Esophagus muscularis mucosa (tissue), 3 donors: ENCODE measurements around the gene CTTNBP2.

ENCODE experiments used
- CTCF ChIP-seq, 3 experiments: fragments of 200-600 bp in 2 of 3; fragments of 450-650 bp in 1 of 3; sonication (generic) in 2 of 3; IDR thresholded peaks; one replicate each; pipeline ENCODE4 v1.5.1; 2017 to 2019; ENCODE audit warnings: antibody characterized with exemption in 3 of 3, mild to moderate bottlenecking in 2 of 3, moderate library complexity in 1 of 3
- POLR2A ChIP-seq: fragments of 450-650 bp; IDR thresholded peaks from one replicate; pipeline ENCODE4 v1.6.1; 2017; ENCODE audit warnings: antibody characterized with exemption, moderate library complexity, mild to moderate bottlenecking, low read depth
- POLR2AphosphoS5 ChIP-seq, 2 donors: sonication (generic); formaldehyde crosslinking; IDR thresholded peaks; one replicate each; pipeline ENCODE4 v1.6.1; 2017; ENCODE audit warnings: antibody characterized with exemption in 2 of 2

- TF ChIP-seq CTCF (IDR thresholded peaks at IDR 0.05) (no peak), POLR2AphosphoS5 (IDR thresholded peaks at IDR 0.05) (no peak), POLR2A (no peak)
Measured at GRCh38 chr7:117800841-117801240, 72.4 kb downstream of the CTTNBP2 start.
